Liver (tissue), 3 donors: ENCODE measurements around the gene RARRES2.
"Not testable (repeated sequence)": the region's sequence is repeated elsewhere in the genome, so short reads cannot be mapped to it uniquely, and the experiment has no call there.

Experiments
- EGR1 ChIP-seq, 2 donors: IDR thresholded peaks; 2 replicates each; pipeline ENCODE4 v1.6.1; 2016 to 2018; ENCODE audit warnings: antibody characterized with exemption in 2 of 2, low read depth in 2 of 2
- FOXA1 ChIP-seq: IDR thresholded peaks from 2 replicates; pipeline ENCODE4 v1.6.1; 2016; ENCODE audit warnings: antibody characterized with exemption
- GABPA ChIP-seq, 2 donors: IDR thresholded peaks in 1 of 2; conservative IDR thresholded peaks in 1 of 2; 2 replicates each; pipeline ENCODE4 v1.6.1; 2016; ENCODE audit warnings: antibody characterized with exemption in 2 of 2, mild to moderate bottlenecking in 1 of 2, moderate library complexity in 1 of 2
- NR2F2 ChIP-seq: IDR thresholded peaks from 2 replicates; pipeline ENCODE4 v1.6.1; 2016; ENCODE audit warnings: antibody characterized with exemption
- RXRA ChIP-seq, 2 donors: IDR thresholded peaks; 2 replicates each; pipeline ENCODE4 v1.6.1; 2017 to 2018; ENCODE audit warnings: antibody characterized with exemption in 2 of 2, mild to moderate bottlenecking in 1 of 2
- SP1 ChIP-seq: IDR thresholded peaks from 2 replicates; pipeline ENCODE4 v1.6.1; 2018; ENCODE audit warnings: antibody characterized with exemption, mild to moderate bottlenecking
- TAF1 ChIP-seq: conservative IDR thresholded peaks from 2 replicates; pipeline ENCODE4 v1.6.1; 2016; ENCODE audit warnings: antibody characterized with exemption, mild to moderate bottlenecking
- TF ChIP-seq, protein P1 (sequence below): fragments of 150-350 bp; IDR thresholded peaks from 2 replicates; pipeline ENCODE4 v1.5.1; 2017; ENCODE audit warnings: improper control_type of control experiment, low read depth, low read length; ENCODE audit not compliant: missing input control
- TF ChIP-seq, protein P2 (sequence below): IDR thresholded peaks from 2 replicates; pipeline ENCODE4 v1.6.1; 2016; ENCODE audit warnings: antibody characterized with exemption, mild to moderate bottlenecking
- TF ChIP-seq, protein P3 (sequence below): IDR thresholded peaks from 2 replicates; pipeline ENCODE4 v1.6.1; 2016; ENCODE audit warnings: antibody characterized with exemption
- TF ChIP-seq, protein P4 (sequence below): IDR thresholded peaks from 2 replicates; pipeline ENCODE4 v1.6.1; 2016; ENCODE audit warnings: antibody characterized with exemption
- TF ChIP-seq, protein P5 (sequence below): IDR thresholded peaks from 2 replicates; pipeline ENCODE4 v1.6.1; 2016; ENCODE audit warnings: antibody characterized with exemption
- donor health status: healthy.
- donor health status: healthy.

DNA sequence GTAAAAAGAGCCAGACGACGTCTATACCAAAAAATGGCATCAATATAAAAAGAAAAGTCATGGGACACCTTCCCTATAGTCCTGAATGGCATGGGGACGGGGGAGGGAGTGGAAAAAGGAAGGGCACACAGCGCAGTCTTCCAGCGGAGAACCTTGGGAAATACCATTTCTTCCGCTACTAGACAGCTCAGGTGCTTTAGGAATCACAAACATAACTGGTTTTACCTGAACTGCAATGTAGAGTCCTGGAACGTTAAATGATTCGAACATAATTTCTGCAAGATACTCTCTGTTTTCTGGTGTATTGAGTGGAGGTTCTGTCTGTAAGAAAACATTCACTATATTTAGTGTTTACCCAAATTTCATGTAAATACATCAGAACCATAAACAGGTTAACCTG lies 46.4 kb downstream of the RARRES2 start:
- TF ChIP-seq, protein P1, sequence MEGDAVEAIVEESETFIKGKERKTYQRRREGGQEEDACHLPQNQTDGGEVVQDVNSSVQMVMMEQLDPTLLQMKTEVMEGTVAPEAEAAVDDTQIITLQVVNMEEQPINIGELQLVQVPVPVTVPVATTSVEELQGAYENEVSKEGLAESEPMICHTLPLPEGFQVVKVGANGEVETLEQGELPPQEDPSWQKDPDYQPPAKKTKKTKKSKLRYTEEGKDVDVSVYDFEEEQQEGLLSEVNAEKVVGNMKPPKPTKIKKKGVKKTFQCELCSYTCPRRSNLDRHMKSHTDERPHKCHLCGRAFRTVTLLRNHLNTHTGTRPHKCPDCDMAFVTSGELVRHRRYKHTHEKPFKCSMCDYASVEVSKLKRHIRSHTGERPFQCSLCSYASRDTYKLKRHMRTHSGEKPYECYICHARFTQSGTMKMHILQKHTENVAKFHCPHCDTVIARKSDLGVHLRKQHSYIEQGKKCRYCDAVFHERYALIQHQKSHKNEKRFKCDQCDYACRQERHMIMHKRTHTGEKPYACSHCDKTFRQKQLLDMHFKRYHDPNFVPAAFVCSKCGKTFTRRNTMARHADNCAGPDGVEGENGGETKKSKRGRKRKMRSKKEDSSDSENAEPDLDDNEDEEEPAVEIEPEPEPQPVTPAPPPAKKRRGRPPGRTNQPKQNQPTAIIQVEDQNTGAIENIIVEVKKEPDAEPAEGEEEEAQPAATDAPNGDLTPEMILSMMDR = not testable (repeated sequence)
- TF ChIP-seq SP1; TAF1; GABPA (IDR thresholded peaks at IDR 0.05 in 1 of 2, conservative IDR thresholded peaks at IDR 0.05 in 1 of 2); FOXA1; EGR1 (IDR thresholded peaks at IDR 0.05; ENCODE audit: low read depth in 2 of 2); NR2F2; RXRA (IDR thresholded peaks at IDR 0.05): not testable (repeated sequence)
- TF ChIP-seq, protein P2, sequence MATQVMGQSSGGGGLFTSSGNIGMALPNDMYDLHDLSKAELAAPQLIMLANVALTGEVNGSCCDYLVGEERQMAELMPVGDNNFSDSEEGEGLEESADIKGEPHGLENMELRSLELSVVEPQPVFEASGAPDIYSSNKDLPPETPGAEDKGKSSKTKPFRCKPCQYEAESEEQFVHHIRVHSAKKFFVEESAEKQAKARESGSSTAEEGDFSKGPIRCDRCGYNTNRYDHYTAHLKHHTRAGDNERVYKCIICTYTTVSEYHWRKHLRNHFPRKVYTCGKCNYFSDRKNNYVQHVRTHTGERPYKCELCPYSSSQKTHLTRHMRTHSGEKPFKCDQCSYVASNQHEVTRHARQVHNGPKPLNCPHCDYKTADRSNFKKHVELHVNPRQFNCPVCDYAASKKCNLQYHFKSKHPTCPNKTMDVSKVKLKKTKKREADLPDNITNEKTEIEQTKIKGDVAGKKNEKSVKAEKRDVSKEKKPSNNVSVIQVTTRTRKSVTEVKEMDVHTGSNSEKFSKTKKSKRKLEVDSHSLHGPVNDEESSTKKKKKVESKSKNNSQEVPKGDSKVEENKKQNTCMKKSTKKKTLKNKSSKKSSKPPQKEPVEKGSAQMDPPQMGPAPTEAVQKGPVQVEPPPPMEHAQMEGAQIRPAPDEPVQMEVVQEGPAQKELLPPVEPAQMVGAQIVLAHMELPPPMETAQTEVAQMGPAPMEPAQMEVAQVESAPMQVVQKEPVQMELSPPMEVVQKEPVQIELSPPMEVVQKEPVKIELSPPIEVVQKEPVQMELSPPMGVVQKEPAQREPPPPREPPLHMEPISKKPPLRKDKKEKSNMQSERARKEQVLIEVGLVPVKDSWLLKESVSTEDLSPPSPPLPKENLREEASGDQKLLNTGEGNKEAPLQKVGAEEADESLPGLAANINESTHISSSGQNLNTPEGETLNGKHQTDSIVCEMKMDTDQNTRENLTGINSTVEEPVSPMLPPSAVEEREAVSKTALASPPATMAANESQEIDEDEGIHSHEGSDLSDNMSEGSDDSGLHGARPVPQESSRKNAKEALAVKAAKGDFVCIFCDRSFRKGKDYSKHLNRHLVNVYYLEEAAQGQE = not testable (repeated sequence)
- TF ChIP-seq, protein P3, sequence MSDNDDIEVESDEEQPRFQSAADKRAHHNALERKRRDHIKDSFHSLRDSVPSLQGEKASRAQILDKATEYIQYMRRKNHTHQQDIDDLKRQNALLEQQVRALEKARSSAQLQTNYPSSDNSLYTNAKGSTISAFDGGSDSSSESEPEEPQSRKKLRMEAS = not testable (repeated sequence)
- TF ChIP-seq, protein P4, sequence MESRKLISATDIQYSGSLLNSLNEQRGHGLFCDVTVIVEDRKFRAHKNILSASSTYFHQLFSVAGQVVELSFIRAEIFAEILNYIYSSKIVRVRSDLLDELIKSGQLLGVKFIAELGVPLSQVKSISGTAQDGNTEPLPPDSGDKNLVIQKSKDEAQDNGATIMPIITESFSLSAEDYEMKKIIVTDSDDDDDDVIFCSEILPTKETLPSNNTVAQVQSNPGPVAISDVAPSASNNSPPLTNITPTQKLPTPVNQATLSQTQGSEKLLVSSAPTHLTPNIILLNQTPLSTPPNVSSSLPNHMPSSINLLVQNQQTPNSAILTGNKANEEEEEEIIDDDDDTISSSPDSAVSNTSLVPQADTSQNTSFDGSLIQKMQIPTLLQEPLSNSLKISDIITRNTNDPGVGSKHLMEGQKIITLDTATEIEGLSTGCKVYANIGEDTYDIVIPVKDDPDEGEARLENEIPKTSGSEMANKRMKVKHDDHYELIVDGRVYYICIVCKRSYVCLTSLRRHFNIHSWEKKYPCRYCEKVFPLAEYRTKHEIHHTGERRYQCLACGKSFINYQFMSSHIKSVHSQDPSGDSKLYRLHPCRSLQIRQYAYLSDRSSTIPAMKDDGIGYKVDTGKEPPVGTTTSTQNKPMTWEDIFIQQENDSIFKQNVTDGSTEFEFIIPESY = not testable (repeated sequence)
- TF ChIP-seq, protein P5, sequence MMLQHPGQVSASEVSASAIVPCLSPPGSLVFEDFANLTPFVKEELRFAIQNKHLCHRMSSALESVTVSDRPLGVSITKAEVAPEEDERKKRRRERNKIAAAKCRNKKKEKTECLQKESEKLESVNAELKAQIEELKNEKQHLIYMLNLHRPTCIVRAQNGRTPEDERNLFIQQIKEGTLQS = not testable (repeated sequence)
